Mucosa of gallbladder (tissue), 1 donor: ENCODE results near the gene SERPINA4. TPM values are rescaled to one million over a fixed set of nuclear protein-coding genes. Genes with fewer than 3 reads are reported as not detected.

Source experiments
- DNase-seq: peaks from one replicate; pipeline ENCODE4 v3.0.0-alpha.2; 2020; ENCODE audit warnings: low spot score
- total RNA-seq: library from RNA; stranded (reverse); gene quantifications from one replicate; pipeline ENCODE4 v1.2.1, GENCODE V29; 2021
- donor health status: DM: no; HTN: no; CAD: no.

The SERPINA4 gene
- total RNA-seq, 1 donor from 2014 or later = 133 TPM

GRCh38 chr14:94615823-94616570 is 54.8 kb downstream of the SERPINA4 start:
- DNase-seq = no peak

GRCh38 chr14:94617366-94617941 is 56.2 kb downstream of the SERPINA4 start:
- DNase-seq = no peak

GRCh38 chr14:94617988-94618822 is 57.0 kb downstream of the SERPINA4 start:
- DNase-seq = no peak

- DNase-seq = no peak
Measured at GRCh38 chr14:94619297-94619696, 58.1 kb downstream of the SERPINA4 start.

Other genes starting within 250 kb of the SERPINA4 start
- 88.3 TPM for gene SERPINA6, start 238.1 kb upstream of the SERPINA4 start, total RNA-seq
- gene SERPINA2, start 194.7 kb upstream of the SERPINA4 start, total RNA-seq = not detected
- gene SERPINA1, start 172.8 kb upstream of the SERPINA4 start, total RNA-seq = 348 TPM
- 0.14 TPM for gene SERPINA11, start 108.6 kb upstream of the SERPINA4 start, total RNA-seq
- gene SERPINA9, start 85.2 kb upstream of the SERPINA4 start, total RNA-seq = not detected
- gene SERPINA12, start 52.0 kb upstream of the SERPINA4 start, total RNA-seq = not detected
- 655 TPM for gene SERPINA5, start 20.0 kb downstream of the SERPINA4 start, total RNA-seq
- 101 TPM for gene SERPINA3, start 50.9 kb downstream of the SERPINA4 start, total RNA-seq
- not detected for gene GSC, start 208.7 kb downstream of the SERPINA4 start, total RNA-seq